Stimulated activated effector memory CD8-positive, alpha-beta T cell treated with anti-CD3 and anti-CD28 coated beads, Interleukin-12 subunit alpha, Interleukin-12 subunit beta, amount 100 ng/mL, for 72 hours (primary cell): ENCODE results near the gene PRR36.
A peak's percentile ranks its signal among the peaks of the same experiment; 100 is the strongest.

Source experiments
- ATAC-seq: fragments of 150-1000 bp; cut with Tn5 transposase; 2 replicates; pipeline ENCODE4 v1.10.0; 2021
- DNase-seq, 2 donors: peaks; one replicate each; pipeline ENCODE4 v3.0.0; 2021 to 2022; ENCODE audit warnings: low spot score in 2 of 2
- H3K27ac Mint-ChIP-seq: one replicate; pipeline ENCODE4 v1.8.0; 2022; ENCODE audit warnings: mild to moderate bottlenecking, mixed read lengths
- H3K36me3 Mint-ChIP-seq: one replicate; pipeline ENCODE4 v1.8.0; 2022; ENCODE audit warnings: mild to moderate bottlenecking, mixed read lengths
- H3K4me1 Mint-ChIP-seq: one replicate; pipeline ENCODE4 v1.8.0; 2022; ENCODE audit warnings: mixed read lengths
- H3K4me3 Mint-ChIP-seq: one replicate; pipeline ENCODE4 v1.8.0; 2022; ENCODE audit warnings: mild to moderate bottlenecking, mixed read lengths
- H3K9me3 Mint-ChIP-seq: one replicate; pipeline ENCODE4 v1.8.0; 2022; ENCODE audit warnings: mixed read lengths

The PRR36 gene

DNA sequence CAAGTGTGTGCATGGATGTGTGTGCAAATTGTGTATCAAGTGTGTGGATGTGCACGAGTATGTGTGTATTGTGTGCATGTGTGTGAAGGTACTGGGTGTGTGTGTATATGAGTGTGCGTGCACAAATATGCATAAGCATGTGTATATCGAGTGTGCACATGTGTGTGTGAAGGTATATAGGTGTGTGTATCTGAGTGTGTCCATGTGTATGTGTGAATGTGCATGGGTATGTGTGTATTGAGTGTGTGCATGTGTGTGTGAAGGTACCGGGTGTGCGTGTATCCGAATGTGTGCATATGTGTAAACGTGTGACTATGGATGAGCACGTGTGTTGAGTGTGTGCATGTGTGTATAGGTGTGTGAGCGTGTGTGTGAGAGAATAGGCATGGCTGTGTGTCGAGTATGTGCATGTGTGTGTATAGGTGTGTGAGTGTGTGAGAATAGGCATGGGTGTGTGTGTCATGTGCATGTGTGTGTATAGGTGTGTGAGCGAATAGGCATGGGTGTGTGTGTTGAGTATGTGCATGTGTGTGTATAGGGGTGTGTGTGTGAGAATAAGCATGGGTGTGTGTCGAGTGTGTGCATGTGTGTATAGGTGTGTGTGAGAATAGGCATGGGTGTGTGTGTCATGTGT, 31.4 kb downstream of the PRR36 start:
- H3K4me3 Mint-ChIP-seq = no peak overlapping the region
- no peaks in the 10 kb centered on the region for H3K9me3 Mint-ChIP-seq
- H3K36me3 Mint-ChIP-seq = no peaks in the 10 kb centered on the region
- no peak overlapping the region for H3K27ac Mint-ChIP-seq
- DNase-seq = no peak
- H3K4me1 Mint-ChIP-seq = no peaks in the 10 kb centered on the region
- no peak for ATAC-seq

DNA sequence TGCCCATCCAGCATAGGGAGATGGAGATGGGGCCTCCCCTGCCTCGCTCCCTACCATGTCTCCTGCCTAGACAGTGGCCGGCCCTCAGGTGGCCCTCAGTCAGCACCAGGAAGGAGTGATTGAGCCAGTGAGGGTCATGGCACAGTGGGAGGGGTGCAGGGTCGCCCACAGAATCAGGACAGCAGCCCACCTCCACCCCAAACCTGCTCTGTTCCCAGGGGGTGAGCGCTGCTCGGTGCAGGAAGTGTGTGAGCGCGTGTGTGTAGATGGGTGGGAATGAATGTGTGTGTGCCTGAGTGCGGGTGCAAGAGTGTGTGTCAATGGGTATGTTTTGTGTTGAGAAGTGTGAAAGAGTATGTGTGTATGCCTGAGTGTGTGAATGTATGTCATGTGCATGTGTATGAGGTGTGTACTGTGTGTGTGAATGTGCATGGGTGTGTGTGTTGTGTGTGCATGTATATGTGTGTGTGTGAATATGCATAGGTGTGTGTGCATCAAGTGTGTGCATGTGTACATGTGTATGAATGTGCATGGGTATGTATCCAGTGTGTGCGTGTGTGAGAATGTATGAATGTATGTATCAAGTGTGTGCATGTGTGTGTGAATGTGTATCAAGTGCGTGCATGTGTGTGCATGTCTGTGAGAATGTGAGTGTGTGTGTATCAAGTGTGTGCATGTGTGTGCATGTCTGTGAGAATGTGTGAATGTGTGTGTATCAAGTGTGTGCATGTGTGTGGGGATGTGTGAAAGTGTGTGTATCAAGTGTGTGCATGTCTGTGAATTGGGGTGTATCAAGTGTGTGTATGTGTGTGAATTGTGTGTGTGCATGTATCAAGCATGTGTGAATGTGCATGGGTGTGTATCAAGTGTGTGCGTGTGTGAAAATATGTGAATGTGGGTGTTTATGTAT, 32.2 kb downstream of the PRR36 start:
- H3K36me3 Mint-ChIP-seq = no peaks in the 10 kb centered on the region
- H3K4me3 Mint-ChIP-seq = no peak overlapping the region
- H3K9me3 Mint-ChIP-seq = no peaks in the 10 kb centered on the region
- no peaks in the 10 kb centered on the region for H3K4me1 Mint-ChIP-seq
- ATAC-seq (no peak), DNase-seq (no peak)
- H3K27ac Mint-ChIP-seq = no peak overlapping the region

DNA sequence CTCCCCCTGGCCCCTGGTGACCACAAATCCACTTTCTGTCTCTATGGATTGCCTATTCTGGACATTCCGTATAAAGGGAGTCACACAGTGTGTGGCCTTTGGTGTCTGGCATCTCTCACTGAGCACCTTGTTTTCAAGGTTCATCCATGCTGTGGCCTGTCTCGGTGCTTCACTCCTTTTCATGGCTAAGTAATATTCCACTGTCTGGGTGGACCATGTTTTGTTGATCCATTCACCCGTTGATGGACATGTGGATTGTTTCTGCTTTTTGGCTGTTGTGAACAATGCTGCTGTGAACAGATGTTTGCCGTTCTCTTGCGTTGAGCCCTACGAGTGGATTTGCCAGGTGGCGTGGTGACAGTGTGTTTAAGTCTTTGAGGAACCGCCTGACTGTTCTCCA, 33.6 kb downstream of the PRR36 start:
- Mint-ChIP-seq H3K36me3 (no peaks in the 10 kb centered on the region), H3K27ac (no peak overlapping the region), H3K4me3 (no peak overlapping the region), H3K9me3 (no peaks in the 10 kb centered on the region), H3K4me1 (no peaks in the 10 kb centered on the region)
- DNase-seq = no peak
- ATAC-seq = no peak

GRCh38 chr19:7839476-7839875, 34.7 kb downstream of the PRR36 start:
- H3K4me3 Mint-ChIP-seq = no peak overlapping the region
- H3K4me1 Mint-ChIP-seq = no peaks in the 10 kb centered on the region
- DNase-seq (no peak), ATAC-seq (no peak)
- no peaks in the 10 kb centered on the region for H3K9me3 Mint-ChIP-seq
- H3K36me3 Mint-ChIP-seq = no peaks in the 10 kb centered on the region
- H3K27ac Mint-ChIP-seq = no peak overlapping the region

DNA sequence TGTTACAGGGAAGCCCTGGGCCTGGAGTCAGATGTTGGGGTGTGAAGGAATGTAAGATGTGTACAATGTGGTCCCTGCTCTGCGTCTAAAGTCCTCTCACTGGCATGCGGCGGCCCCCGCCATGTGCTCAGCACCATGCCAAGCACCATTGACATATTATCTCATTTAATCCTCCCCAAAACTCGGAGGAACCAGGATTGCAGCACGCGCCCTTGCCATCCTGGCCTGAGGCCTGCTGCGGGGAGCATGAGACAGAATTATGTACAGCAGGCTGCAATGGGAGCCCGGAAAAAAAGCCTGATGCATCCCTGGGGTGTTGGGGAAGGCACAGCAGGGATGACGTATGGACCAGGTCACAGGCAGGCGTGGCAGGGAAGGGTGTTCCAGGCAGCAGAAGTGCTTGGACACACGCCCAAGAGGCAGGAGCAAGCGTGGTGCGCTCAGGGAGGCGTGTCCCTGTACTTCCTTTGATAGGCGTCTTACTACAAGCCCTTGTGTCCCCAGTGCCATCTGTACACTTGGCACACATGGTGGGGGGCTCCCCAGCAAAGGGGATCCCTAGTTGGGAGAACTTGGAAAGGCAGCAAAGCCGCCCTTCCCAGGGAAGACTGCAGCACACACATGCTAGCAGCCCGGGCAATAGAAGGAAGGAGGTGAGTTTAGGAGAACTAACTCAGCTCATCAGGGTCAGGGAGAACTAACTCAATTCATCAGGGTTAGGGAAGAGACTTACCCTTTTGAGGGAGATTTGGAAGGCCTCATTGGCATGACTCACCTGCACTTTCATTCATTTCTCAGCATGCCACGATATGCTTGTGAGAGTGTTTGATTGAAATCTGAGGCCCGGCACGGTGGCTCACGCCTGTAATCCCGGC, 40.7 kb downstream of the PRR36 start:
- H3K9me3 Mint-ChIP-seq = no peaks in the 10 kb centered on the region
- ATAC-seq = no peak
- no peak overlapping the region for H3K4me3 Mint-ChIP-seq

GRCh38 chr19:7832781-7833180, 41.4 kb downstream of the PRR36 start:
- H3K4me1 Mint-ChIP-seq = peaks cover 29% of the 10 kb centered on the region
- no peak overlapping the region for H3K27ac Mint-ChIP-seq
- H3K9me3 Mint-ChIP-seq = no peaks in the 10 kb centered on the region
- ATAC-seq (no peak), DNase-seq (no peak)
- H3K36me3 Mint-ChIP-seq = peaks cover 5% of the 10 kb centered on the region
- no peak overlapping the region for H3K4me3 Mint-ChIP-seq

More for the DNA sequence above, 40.7 kb downstream of the PRR36 start:
- no peak for DNase-seq
- H3K27ac Mint-ChIP-seq = no peak overlapping the region
- H3K36me3 Mint-ChIP-seq = peaks cover 5% of the 10 kb centered on the region
- peaks cover 29% of the 10 kb centered on the region for H3K4me1 Mint-ChIP-seq

DNA sequence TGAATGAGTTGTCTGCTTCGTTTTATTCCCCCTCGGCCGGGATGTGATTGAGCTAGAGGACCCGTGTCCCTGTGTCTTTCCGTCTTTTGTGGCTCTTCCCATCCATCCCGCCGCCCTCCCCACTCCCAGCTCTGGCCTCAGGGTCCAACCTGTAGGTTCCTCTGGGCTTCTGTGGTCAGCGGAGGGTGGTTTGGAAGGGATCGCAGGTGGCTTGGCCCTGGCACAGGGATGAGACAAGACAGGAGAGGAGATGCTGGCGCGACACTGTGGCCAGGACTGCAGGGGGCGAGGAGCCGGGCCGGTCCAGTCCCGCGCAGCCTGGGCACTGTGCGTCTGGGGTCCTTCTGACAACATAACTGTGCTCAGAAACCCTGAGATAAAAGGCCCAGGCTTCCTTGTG, 42.2 kb downstream of the PRR36 start:
- ATAC-seq = no peak

GRCh38 chr19:7831452-7831851, 42.7 kb downstream of the PRR36 start:
- H3K9me3 Mint-ChIP-seq = no peaks in the 10 kb centered on the region
- peak overlapping the region; percentile 78 for H3K27ac Mint-ChIP-seq
- peaks cover 29% of the 10 kb centered on the region for H3K4me1 Mint-ChIP-seq
- peak overlapping the region; percentile 77 for H3K4me3 Mint-ChIP-seq
- ATAC-seq (no peak), DNase-seq (no peak)
- H3K36me3 Mint-ChIP-seq = peaks cover 5% of the 10 kb centered on the region

More for the DNA sequence above, 42.2 kb downstream of the PRR36 start:
- Mint-ChIP-seq H3K9me3 (no peaks in the 10 kb centered on the region), H3K4me1 (peaks cover 29% of the 10 kb centered on the region), H3K27ac (peak overlapping the region; percentile 78), H3K4me3 (peak overlapping the region; percentile 77), H3K36me3 (peaks cover 5% of the 10 kb centered on the region)
- DNase-seq = no peak

GRCh38 chr19:7830823-7831222, 43.4 kb downstream of the PRR36 start:
- peaks cover 5% of the 10 kb centered on the region for H3K36me3 Mint-ChIP-seq
- peak overlapping the region; percentile 77 for H3K4me3 Mint-ChIP-seq
- ATAC-seq (no peak), DNase-seq (no peak)
- H3K4me1 Mint-ChIP-seq = peaks cover 29% of the 10 kb centered on the region
- no peaks in the 10 kb centered on the region for H3K9me3 Mint-ChIP-seq
- H3K27ac Mint-ChIP-seq = peak overlapping the region; percentile 78

GRCh38 chr19:7830272-7830771, 43.9 kb downstream of the PRR36 start:
- no peaks in the 10 kb centered on the region for H3K9me3 Mint-ChIP-seq
- peaks cover 5% of the 10 kb centered on the region for H3K36me3 Mint-ChIP-seq
- ATAC-seq (peak; percentile 14), DNase-seq (no peak)
- peak overlapping the region; percentile 78 for H3K27ac Mint-ChIP-seq
- peaks cover 29% of the 10 kb centered on the region for H3K4me1 Mint-ChIP-seq
- peak overlapping the region; percentile 77 for H3K4me3 Mint-ChIP-seq

GRCh38 chr19:7829561-7830271, 44.5 kb downstream of the PRR36 start, which contains the start of gene EVI5L:
Gene EVI5L, plus strand, starts transcription at chr19:7830218. Its CDS starts 16,325 bp downstream, at chr19:7846543.
- peak; percentile 92 for ATAC-seq
- Mint-ChIP-seq H3K36me3 (peaks cover 5% of the 10 kb centered on the region), H3K27ac (peak within 1 kb of the TSS; percentile 88), H3K4me3 (peak within 1 kb of the TSS; percentile 77), H3K9me3 (no peaks in the 10 kb centered on the region), H3K4me1 (peaks cover 29% of the 10 kb centered on the region)
- peak; percentile 99 for DNase-seq

DNA sequence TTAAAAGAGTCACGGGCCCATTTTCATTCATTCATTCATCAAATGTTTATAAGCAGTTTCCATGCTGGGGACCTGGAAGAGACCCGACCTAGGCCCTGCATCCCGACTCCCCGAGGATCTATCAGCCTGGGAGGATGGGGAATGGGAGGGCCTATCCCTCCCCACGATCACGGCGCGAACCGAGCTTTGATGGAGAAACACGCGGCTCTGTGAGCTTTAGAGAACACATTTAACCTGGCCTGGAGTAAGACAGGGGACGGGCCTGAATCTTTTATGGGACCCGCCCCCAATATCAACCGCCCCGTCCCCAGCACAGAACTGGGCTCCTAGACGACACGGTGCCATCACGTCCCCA, 45.0 kb downstream of the PRR36 start:
- ATAC-seq = no peak
- Mint-ChIP-seq H3K4me3 (peak overlapping the region; percentile 77), H3K36me3 (peaks cover 5% of the 10 kb centered on the region), H3K9me3 (no peaks in the 10 kb centered on the region), H3K27ac (peak overlapping the region; percentile 88), H3K4me1 (peaks cover 29% of the 10 kb centered on the region)
- no peak for DNase-seq

GRCh38 chr19:7823686-7824301, 50.4 kb downstream of the PRR36 start:
- no peak for ATAC-seq
- Mint-ChIP-seq H3K4me3 (no peak overlapping the region), H3K4me1 (peaks cover 7% of the 10 kb centered on the region), H3K9me3 (no peaks in the 10 kb centered on the region), H3K36me3 (no peaks in the 10 kb centered on the region), H3K27ac (no peak overlapping the region)
- no peak for DNase-seq

DNA sequence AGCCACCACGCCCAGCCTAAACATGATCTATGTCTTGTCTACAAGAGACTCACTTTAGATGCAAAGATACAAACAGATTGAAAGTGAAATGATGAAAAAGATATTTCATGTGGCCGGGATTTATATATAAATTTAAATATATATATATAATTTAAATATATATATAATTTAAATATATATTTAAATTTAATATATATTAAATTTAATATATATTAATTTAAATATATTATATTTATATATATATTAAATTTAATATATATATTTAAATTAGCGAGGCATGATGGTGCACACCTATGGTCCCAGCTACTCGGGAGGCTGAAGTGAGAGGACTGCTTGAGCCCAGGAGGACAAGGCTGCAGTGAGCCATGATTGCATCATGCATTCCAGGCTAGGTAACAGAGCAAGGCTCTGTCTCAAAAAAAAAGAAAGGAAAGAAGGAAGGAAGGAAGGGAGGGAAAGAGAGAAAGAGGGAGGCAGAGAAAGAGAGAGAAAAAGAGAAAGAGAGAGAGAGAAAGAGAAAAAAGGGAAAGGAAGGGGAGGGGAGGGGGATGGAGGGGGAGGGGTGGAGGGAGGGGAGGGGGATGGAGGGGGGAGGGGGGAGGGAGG, 51.2 kb downstream of the PRR36 start:
- H3K4me3 Mint-ChIP-seq = no peak overlapping the region

More for the DNA sequence above, 51.2 kb downstream of the PRR36 start:
- Mint-ChIP-seq H3K36me3 (no peaks in the 10 kb centered on the region), H3K9me3 (no peaks in the 10 kb centered on the region), H3K4me1 (peaks cover 5% of the 10 kb centered on the region), H3K27ac (no peak overlapping the region)
- DNase-seq = no peak
- no peak for ATAC-seq
